OCI-LY1 (cell line): Measurements from ENCODE around the gene CCDC102B.

Experiments
- H2AFZ ChIP-seq: fragments of 200-600 bp; sonication (generic), shearing (Covaris generic); 2 replicates; pipeline ENCODE4 v1.6.0; 2014; ENCODE audit warnings: antibody characterized with exemption, mild to moderate bottlenecking, low read length
- H3F3A ChIP-seq: fragments of 200-600 bp; sonication (generic), shearing (Covaris generic); 2 replicates; pipeline ENCODE4 v1.6.0; 2014; ENCODE audit warnings: mild to moderate bottlenecking, antibody characterized with exemption, low read length, moderate library complexity; ENCODE audit not compliant: insufficient read depth
- H3K27ac ChIP-seq: fragments of 200-600 bp; sonication (generic); 2 replicates; pipeline ENCODE4 v1.5.1; 2014; ENCODE audit warnings: low read length, mixed run types, mild to moderate bottlenecking, low read depth; ENCODE audit not compliant: poor library complexity, severe bottlenecking
- H3K27me3 ChIP-seq: fragments of 200-600 bp; sonication (generic); 2 replicates; pipeline ENCODE4 v1.6.0; 2014; ENCODE audit warnings: antibody characterized with exemption, mild to moderate bottlenecking, low read length, moderate library complexity; ENCODE audit not compliant: insufficient read depth
- H3K36me3 ChIP-seq: fragments of 200-600 bp; sonication (generic); 2 replicates; pipeline ENCODE4 v1.6.1; 2014; ENCODE audit warnings: mild to moderate bottlenecking, antibody characterized with exemption, low read length, moderate library complexity, mixed read lengths; ENCODE audit not compliant: insufficient read depth
- H3K4me1 ChIP-seq: fragments of 200-600 bp; sonication (generic); 2 replicates; pipeline ENCODE4 v1.5.1; 2014; ENCODE audit warnings: mild to moderate bottlenecking, low read length, moderate library complexity; ENCODE audit not compliant: insufficient read depth, severe bottlenecking
- H3K4me2 ChIP-seq: fragments of 200-600 bp; sonication (generic), shearing (Covaris generic); 2 replicates; pipeline ENCODE4 v1.6.1; 2014; ENCODE audit warnings: low read length
- H3K4me3 ChIP-seq: fragments of 200-600 bp; sonication (generic); 2 replicates; pipeline ENCODE4 v1.5.1; 2014; ENCODE audit warnings: low read length, low read depth, mild to moderate bottlenecking, mixed read lengths; ENCODE audit not compliant: poor library complexity, severe bottlenecking
- H3K79me2 ChIP-seq: fragments of 200-600 bp; shearing (Covaris generic); 2 replicates; pipeline ENCODE4 v1.6.1; 2016; ENCODE audit warnings: mixed run types, low read length, mixed read lengths; ENCODE audit not compliant: insufficient read depth
- H3K9ac ChIP-seq: fragments of 200-600 bp; sonication (generic), shearing (Covaris generic); 2 replicates; pipeline ENCODE4 v1.6.1; 2014; ENCODE audit warnings: mild to moderate bottlenecking, low read length, mixed read lengths
- H3K9me2 ChIP-seq: fragments of 200-600 bp; sonication (generic), shearing (Covaris generic); 2 replicates; pipeline ENCODE4 v1.6.1; 2014; ENCODE audit warnings: low read depth, mild to moderate bottlenecking, low read length, mixed read lengths
- H3K9me3 ChIP-seq: fragments of 200-600 bp; shearing (Covaris generic); 2 replicates; pipeline ENCODE4 v1.6.1; 2014; ENCODE audit warnings: low read length, mixed read lengths
- H4K20me1 ChIP-seq: fragments of 200-600 bp; sonication (generic), shearing (Covaris generic); 2 replicates; pipeline ENCODE4 v1.6.0; 2016; ENCODE audit warnings: mild to moderate bottlenecking, low read length; ENCODE audit not compliant: insufficient read depth
- EZH2 ChIP-seq: fragments of 200-600 bp; sonication (generic), shearing (Covaris generic); IDR thresholded peaks from 2 replicates; pipeline ENCODE4 v1.8.0; 2017; ENCODE audit warnings: borderline replicate concordance, mixed run types, mild to moderate bottlenecking, antibody characterized with exemption, low read length, moderate library complexity, mixed read lengths
- TF ChIP-seq, protein P1 (sequence below): fragments of 200-600 bp; sonication (generic), shearing (Covaris generic); IDR thresholded peaks from 2 replicates; pipeline ENCODE4 v1.5.1; 2017; ENCODE audit warnings: mild to moderate bottlenecking, antibody characterized with exemption, low read length, moderate library complexity, mixed read lengths

CCDC102B gene

GRCh38 chr18:68893354-68893753, 95.5 kb downstream of the CCDC102B start:
- no peak overlapping the region for H3K27ac ChIP-seq
- no peaks in the 10 kb centered on the region for H3F3A ChIP-seq
- H2AFZ ChIP-seq: no peak overlapping the region
- H3K4me1 ChIP-seq: no peaks in the 10 kb centered on the region
- H3K36me3 ChIP-seq: no peaks in the 10 kb centered on the region
- H3K27me3 ChIP-seq: no peaks in the 10 kb centered on the region
- no peak overlapping the region for H3K9ac ChIP-seq
- H3K4me2 ChIP-seq: no peak overlapping the region
- TF ChIP-seq, protein P1, sequence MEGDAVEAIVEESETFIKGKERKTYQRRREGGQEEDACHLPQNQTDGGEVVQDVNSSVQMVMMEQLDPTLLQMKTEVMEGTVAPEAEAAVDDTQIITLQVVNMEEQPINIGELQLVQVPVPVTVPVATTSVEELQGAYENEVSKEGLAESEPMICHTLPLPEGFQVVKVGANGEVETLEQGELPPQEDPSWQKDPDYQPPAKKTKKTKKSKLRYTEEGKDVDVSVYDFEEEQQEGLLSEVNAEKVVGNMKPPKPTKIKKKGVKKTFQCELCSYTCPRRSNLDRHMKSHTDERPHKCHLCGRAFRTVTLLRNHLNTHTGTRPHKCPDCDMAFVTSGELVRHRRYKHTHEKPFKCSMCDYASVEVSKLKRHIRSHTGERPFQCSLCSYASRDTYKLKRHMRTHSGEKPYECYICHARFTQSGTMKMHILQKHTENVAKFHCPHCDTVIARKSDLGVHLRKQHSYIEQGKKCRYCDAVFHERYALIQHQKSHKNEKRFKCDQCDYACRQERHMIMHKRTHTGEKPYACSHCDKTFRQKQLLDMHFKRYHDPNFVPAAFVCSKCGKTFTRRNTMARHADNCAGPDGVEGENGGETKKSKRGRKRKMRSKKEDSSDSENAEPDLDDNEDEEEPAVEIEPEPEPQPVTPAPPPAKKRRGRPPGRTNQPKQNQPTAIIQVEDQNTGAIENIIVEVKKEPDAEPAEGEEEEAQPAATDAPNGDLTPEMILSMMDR: no peak
- TF ChIP-seq EZH2: no peak
- H3K79me2 ChIP-seq: no peaks in the 10 kb centered on the region
- no peak overlapping the region for H3K4me3 ChIP-seq
- H3K9me3 ChIP-seq: no peaks in the 10 kb centered on the region
- H4K20me1 ChIP-seq: no peaks in the 10 kb centered on the region
- H3K9me2 ChIP-seq: no peaks in the 10 kb centered on the region

DNA sequence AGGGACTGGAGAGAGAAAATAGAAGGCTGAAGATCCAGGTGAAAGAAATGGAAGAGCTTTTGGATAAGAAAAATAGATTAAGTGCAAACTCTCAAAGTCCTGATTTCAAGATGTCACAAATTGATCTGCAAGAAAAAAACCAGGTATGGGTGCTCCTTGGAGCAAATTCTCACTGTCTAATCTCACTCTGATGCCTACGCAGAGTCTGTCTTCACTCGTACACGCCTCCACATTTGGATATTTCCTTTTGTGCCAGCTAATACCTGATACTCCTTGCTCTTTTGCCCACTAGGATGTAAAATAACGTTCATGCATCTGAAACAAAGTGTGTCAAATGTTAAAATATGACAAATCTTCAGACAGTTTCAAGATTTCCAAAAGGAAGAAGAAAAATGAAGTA, 99.4 kb downstream of the CCDC102B start:
- no peak for TF ChIP-seq EZH2
- TF ChIP-seq, protein P1: no peak
- H2AFZ ChIP-seq: no peak overlapping the region
- H3K36me3 ChIP-seq: no peaks in the 10 kb centered on the region
- no peaks in the 10 kb centered on the region for H4K20me1 ChIP-seq
- H3K9me3 ChIP-seq: no peaks in the 10 kb centered on the region
- no peaks in the 10 kb centered on the region for H3K4me1 ChIP-seq
- H3K4me3 ChIP-seq: no peak overlapping the region
- H3K4me2 ChIP-seq: no peak overlapping the region
- H3K9me2 ChIP-seq: no peaks in the 10 kb centered on the region
- H3K27ac ChIP-seq: no peak overlapping the region
- no peak overlapping the region for H3K9ac ChIP-seq
- no peaks in the 10 kb centered on the region for H3F3A ChIP-seq
- H3K79me2 ChIP-seq: no peaks in the 10 kb centered on the region
- no peaks in the 10 kb centered on the region for H3K27me3 ChIP-seq

DNA sequence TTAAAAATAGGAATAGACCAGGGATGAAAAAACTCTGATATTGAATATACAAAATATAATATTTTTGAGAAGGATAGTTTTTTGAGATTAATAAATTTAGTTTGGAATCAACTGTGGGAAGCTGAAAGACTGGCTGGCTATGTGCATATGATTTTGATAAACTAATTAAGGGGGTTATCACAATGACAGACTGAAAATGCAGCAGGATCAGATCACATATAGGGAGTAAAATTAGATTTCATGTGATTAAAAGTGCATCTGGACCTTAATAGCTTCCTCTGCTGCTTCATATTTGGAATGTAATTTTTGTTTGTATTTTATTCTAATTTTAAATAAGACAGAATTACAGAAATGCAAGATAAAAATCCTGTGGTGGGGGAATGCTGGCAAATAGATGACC, 111.7 kb downstream of the CCDC102B start:
- Histone ChIP-seq H3K9ac (no peak overlapping the region), H4K20me1 (no peaks in the 10 kb centered on the region), H3K79me2 (no peaks in the 10 kb centered on the region), H3K27me3 (no peaks in the 10 kb centered on the region), H3K9me2 (no peaks in the 10 kb centered on the region), H3K9me3 (no peaks in the 10 kb centered on the region), H3K4me3 (no peak overlapping the region), H3K36me3 (no peaks in the 10 kb centered on the region), H3K4me1 (no peaks in the 10 kb centered on the region), H3F3A (no peaks in the 10 kb centered on the region), H3K4me2 (no peak overlapping the region), H2AFZ (no peak overlapping the region), H3K27ac (no peak overlapping the region)
- no peak for TF ChIP-seq EZH2
- TF ChIP-seq, protein P1: no peak
